Right lobe of liver (tissue), 4 donors: Measurements from ENCODE around the gene CSGALNACT2.

Source experiments
- CTCF ChIP-seq, 4 donors: fragments of 200-600 bp in 3 of 4; fragments of 450-650 bp in 1 of 4; IDR thresholded peaks; one replicate each; pipeline versions ENCODE4 v1.5.1 to v1.8.0; 2016 to 2022; ENCODE audit warnings: antibody characterized with exemption in 4 of 4, mild to moderate bottlenecking in 2 of 4
- POLR2A ChIP-seq: fragments of 450-650 bp; IDR thresholded peaks from one replicate; pipeline ENCODE4 v1.6.1; 2017; ENCODE audit warnings: antibody characterized with exemption, mild to moderate bottlenecking
- donor health status: DM: no; HTN: no; CAD: no.
- donor health status: DM: no; HTN: no; CAD: no.
- donor health status: DM: no; HTN: yes; CAD: no.

GRCh38 chr10:43211030-43211429 is 72.8 kb downstream of the CSGALNACT2 start:
- TF ChIP-seq CTCF (IDR thresholded peaks at IDR 0.05) (no peak), POLR2A (no peak)
